Kidney epithelial cell (primary cell): ENCODE measurements around the gene LRRC8E. TPM values are rescaled to one million over a fixed set of nuclear protein-coding genes. Genes with fewer than 3 reads are reported as not detected.
"Not testable (repeated sequence)": the region's sequence is repeated elsewhere in the genome, so short reads cannot be mapped to it uniquely, and the experiment has no call there.

Experiments
- DNase-seq: peaks from one replicate; pipeline ENCODE4 v3.0.0-alpha.2; 2010; ENCODE audit warnings: low read depth
- H3K27me3 ChIP-seq: 2 replicates; pipeline ENCODE4 v1.6.0; 2011; ENCODE audit warnings: low read length; ENCODE audit not compliant: control insufficient read depth, insufficient read depth
- H3K36me3 ChIP-seq: 2 replicates; pipeline ENCODE4 v1.5.1; 2011; ENCODE audit warnings: low read length; ENCODE audit not compliant: control insufficient read depth, insufficient read depth
- H3K4me3 ChIP-seq: 2 replicates; pipeline ENCODE4 v1.5.1; 2011; ENCODE audit warnings: low read depth, mild to moderate bottlenecking, control low read depth, low read length
- total RNA-seq: library from RNA; depleted of rRNA; stranded (reverse); fragments of >200 nt; gene quantifications from 2 replicates; pipeline ENCODE4 v1.2.3, GENCODE V29; 2015
- TF ChIP-seq, protein P1 (sequence below): IDR thresholded peaks from 2 replicates; pipeline ENCODE4 v1.5.1; 2011; ENCODE audit warnings: mild to moderate bottlenecking, moderate library complexity, low read length, control low read depth, inconsistent platforms; ENCODE audit not compliant: insufficient read depth, poor library complexity, severe bottlenecking

Gene LRRC8E
- total RNA-seq, 1 donor from 2014 or later = 11.6 TPM

DNA sequence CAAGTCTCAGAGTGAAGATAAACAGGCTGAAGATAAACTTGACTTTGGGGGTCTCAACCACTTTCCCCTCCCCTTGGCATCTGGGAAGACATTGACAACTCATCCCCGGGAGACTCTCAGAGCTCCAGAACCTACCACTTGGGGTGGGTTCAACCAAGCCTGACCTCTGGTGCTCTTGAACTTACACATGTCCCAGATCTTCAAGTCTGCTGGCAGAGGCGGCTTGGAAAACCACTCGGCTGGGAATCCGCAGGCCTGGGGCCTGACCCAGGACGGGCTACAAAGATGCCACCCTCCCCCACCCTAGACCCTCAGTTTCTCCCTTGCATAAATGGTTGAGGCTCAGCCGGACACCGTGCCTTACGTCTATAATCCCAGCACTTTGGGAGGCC lies 512 bp downstream of the LRRC8E start:
- TF ChIP-seq, protein P1, sequence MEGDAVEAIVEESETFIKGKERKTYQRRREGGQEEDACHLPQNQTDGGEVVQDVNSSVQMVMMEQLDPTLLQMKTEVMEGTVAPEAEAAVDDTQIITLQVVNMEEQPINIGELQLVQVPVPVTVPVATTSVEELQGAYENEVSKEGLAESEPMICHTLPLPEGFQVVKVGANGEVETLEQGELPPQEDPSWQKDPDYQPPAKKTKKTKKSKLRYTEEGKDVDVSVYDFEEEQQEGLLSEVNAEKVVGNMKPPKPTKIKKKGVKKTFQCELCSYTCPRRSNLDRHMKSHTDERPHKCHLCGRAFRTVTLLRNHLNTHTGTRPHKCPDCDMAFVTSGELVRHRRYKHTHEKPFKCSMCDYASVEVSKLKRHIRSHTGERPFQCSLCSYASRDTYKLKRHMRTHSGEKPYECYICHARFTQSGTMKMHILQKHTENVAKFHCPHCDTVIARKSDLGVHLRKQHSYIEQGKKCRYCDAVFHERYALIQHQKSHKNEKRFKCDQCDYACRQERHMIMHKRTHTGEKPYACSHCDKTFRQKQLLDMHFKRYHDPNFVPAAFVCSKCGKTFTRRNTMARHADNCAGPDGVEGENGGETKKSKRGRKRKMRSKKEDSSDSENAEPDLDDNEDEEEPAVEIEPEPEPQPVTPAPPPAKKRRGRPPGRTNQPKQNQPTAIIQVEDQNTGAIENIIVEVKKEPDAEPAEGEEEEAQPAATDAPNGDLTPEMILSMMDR = no peak
- H3K36me3 ChIP-seq = no peaks in the 10 kb centered on the region
- H3K27me3 ChIP-seq = no peaks in the 10 kb centered on the region
- H3K4me3 ChIP-seq = peak overlapping the region; percentile 53
- no peak for DNase-seq

DNA sequence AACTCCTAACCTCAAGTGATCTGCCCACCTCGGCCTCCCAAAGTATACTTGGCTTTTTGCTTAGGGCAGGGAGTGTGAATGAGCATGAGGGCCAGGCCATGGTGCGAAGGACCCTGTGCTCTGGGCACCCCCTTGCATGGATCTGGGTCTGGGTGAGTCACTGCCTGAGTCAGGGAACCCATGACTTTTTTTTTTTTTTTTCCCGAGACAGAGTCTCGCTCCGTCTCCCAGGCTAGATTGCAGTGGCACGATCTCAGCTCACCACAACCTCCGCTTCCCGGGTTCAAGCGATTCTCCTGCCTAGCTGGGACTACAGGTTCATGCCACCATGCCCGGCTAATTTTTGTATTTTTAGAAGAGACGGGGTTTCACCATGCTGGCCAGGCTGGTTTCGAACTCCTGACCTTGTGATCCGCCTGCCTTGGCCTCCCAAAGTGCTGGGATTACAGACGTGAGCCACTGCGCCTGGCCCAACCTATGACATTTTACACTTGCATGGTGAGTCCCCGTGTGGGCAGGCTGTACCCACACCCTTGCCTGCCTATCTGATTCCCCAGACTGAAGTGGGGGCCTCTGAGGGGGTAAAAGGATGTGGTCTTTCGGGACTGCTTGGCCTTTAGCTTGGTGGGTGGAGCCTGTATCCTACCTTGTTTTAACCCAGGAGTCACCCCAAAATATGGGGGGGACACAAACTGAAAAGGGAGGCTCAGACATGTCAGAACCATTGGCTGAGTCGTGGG lies 5.2 kb downstream of the LRRC8E start:
- not testable (repeated sequence) for H3K4me3 ChIP-seq, H3K27me3 ChIP-seq, H3K36me3 ChIP-seq
- peak; percentile 43 for DNase-seq

DNA sequence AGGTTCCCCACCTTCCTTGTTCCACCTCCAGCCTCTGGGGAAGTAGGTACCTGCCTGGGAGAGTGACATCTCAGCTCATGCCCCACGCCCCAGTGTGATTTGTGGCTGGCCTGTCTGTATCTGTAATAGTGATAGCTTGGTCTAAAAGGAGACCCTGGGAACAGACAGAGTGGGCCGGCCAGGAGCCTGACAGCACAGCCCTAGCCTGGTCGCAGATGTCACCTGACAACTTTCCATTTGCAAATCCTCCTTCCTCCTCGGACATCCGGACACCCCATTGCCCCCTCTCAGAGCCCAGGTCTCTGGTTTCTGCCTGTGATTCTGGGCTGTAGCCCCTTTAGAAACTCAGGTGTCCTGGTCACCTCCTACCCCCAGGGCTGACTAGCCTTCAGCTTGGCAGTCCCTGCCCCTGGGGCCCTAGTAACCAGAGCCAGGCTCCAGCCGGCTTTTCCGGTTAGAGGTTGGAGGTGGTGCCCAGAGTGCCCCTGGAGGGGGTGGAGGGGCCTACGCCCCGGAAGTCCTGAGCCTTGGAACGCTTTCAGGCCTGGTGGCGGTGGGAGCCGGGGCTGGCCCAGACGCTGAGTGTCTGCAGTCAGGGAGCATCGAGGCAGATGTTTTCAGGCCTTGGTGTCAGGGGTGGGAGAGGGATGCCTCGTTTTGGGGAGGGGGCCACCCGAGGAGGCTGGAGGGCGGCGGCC lies 6.5 kb downstream of the LRRC8E start:
- DNase-seq = no peak
- Histone ChIP-seq H3K4me3 (no peak overlapping the region), H3K27me3 (no peaks in the 10 kb centered on the region), H3K36me3 (no peaks in the 10 kb centered on the region)
- TF ChIP-seq, protein P1 = no peak

DNA sequence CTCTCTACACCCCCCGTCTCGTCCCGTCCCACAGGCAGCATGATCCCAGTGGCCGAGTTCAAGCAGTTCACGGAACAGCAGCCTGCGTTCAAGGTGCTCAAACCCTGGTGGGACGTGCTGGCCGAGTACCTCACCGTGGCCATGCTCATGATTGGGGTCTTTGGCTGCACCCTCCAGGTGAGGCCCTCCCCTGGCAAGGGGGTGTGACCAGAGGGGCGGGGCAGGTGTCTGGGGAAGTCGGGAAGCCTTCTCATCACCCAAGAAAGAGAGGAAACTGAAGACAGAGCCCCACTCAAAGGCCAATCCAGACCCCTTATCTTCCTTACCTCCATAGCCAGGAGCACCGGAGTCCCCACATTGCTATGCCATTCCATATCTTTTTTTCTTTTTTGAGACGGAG lies 7.3 kb downstream of the LRRC8E start:
- no peak for DNase-seq
- no peaks in the 10 kb centered on the region for H3K36me3 ChIP-seq
- H3K4me3 ChIP-seq = no peak overlapping the region
- TF ChIP-seq, protein P1 = no peak
- H3K27me3 ChIP-seq = no peaks in the 10 kb centered on the region

DNA sequence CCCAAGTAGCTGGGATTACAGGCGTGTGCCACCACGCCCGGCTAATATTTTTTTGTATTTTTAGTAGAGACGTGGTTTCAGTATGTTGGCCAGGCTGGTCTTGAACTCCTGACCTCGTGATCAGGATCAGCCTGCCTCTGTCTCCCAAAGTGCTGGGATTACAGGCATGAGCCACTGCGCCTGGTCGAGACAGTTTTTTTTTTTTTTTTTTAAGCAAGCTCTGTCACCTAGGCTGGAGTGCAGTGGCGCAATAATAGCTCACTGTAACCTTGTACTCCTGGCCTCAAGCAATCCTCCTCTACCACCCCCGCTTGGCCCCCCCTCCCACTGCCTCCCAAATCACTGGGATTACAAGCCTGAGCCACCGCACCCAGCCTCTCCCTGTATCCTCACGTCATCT lies 9.0 kb downstream of the LRRC8E start:
- Histone ChIP-seq H3K36me3 (peaks cover 1% of the 10 kb centered on the region), H3K27me3 (no peaks in the 10 kb centered on the region), H3K4me3 (no peak overlapping the region)
- DNase-seq = no peak
- TF ChIP-seq, protein P1 = no peak

DNA sequence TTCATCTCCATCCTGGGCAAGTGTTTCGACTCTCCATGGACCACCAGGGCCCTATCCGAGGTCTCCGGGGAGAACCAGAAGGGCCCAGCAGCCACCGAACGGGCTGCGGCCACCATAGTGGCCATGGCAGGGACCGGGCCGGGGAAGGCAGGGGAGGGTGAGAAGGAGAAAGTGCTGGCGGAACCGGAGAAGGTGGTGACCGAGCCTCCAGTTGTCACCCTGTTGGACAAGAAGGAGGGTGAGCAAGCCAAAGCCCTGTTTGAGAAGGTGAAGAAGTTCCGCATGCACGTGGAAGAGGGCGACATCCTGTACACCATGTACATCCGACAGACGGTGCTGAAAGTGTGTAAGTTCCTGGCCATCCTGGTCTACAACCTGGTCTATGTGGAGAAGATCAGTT lies 10.7 kb downstream of the LRRC8E start:
- H3K4me3 ChIP-seq = no peak overlapping the region
- peaks cover 1% of the 10 kb centered on the region for H3K36me3 ChIP-seq
- TF ChIP-seq, protein P1 = no peak
- no peak for DNase-seq
- H3K27me3 ChIP-seq = no peaks in the 10 kb centered on the region
